Prostate gland (tissue), 2 donors: Measurements from ENCODE around the gene TOR1B. TPM values are rescaled to one million over a fixed set of nuclear protein-coding genes. Genes with fewer than 3 reads are reported as not detected.
"Not testable (repeated sequence)": the region's sequence is repeated elsewhere in the genome, so short reads cannot be mapped to it uniquely, and the experiment has no call there.

Experiments
- DNase-seq: peaks from one replicate; pipeline ENCODE4 v3.0.0-alpha.2; 2019; ENCODE audit warnings: low spot score
- H3K27ac ChIP-seq, 2 donors: fragments of 200-600 bp; sonication (generic); 2 replicates each; pipeline ENCODE4 v1.5.1; 2017 to 2019
- H3K27me3 ChIP-seq: fragments of 200-600 bp; sonication (generic); replicated peaks from 2 replicates; pipeline ENCODE4 v1.5.1; 2019; ENCODE audit not compliant: insufficient read depth
- H3K36me3 ChIP-seq, 2 donors: fragments of 200-600 bp; sonication (generic); 1 replicate in 1 of 2; 2 replicates in 1 of 2; pipeline versions ENCODE4 v1.5.1 to v1.8.1; 2017 to 2019
- H3K4me1 ChIP-seq: fragments of 200-600 bp; sonication (generic); replicated peaks from 2 replicates; pipeline ENCODE4 v1.5.1; 2019
- H3K4me3 ChIP-seq, 2 donors: fragments of 200-600 bp; sonication (generic); 2 replicates each; pipeline ENCODE4 v1.5.1; 2017 to 2019
- H3K9me3 ChIP-seq: fragments of 200-600 bp; sonication (generic); 2 replicates; pipeline ENCODE4 v1.5.1; 2017
- CTCF ChIP-seq, 4 experiments: fragments of 200-600 bp in 2 of 4; fragments of 450-650 bp in 2 of 4; sonication (generic) in 2 of 4; IDR thresholded peaks; 1 replicate in 3 of 4; 2 replicates in 1 of 4; pipeline ENCODE4 v1.5.1; 2016 to 2019; ENCODE audit warnings: antibody characterized with exemption in 4 of 4, mild to moderate bottlenecking in 2 of 4, moderate library complexity in 2 of 4
- POLR2A ChIP-seq: fragments of 450-650 bp; IDR thresholded peaks from one replicate; pipeline ENCODE4 v1.6.1; 2016; ENCODE audit warnings: antibody characterized with exemption, mild to moderate bottlenecking
- POLR2AphosphoS5 ChIP-seq: sonication (generic); formaldehyde crosslinking; IDR thresholded peaks from one replicate; pipeline ENCODE4 v1.6.1; 2017; ENCODE audit warnings: antibody characterized with exemption
- WGBS: methylation state at CpG from one replicate; pipeline ENCODE4 v1.1.5; 2018; 5-methylcytosine and 5-hydroxymethylcytosine counted together
- intact Hi-C: fragments of 100-400 bp; cut with DNase I; formaldehyde crosslinking; loops from one replicate; pipeline ENCODE4 v1.14.2; 2022
- total RNA-seq, 2 donors: library from RNA; depleted of rRNA; stranded (reverse); fragments of >200 nt; gene quantifications; one replicate each; pipeline ENCODE4 v1.1.0, GENCODE V29; 2016

Gene TOR1B
- total RNA-seq, 2 donors from 2014 or later, result 31.4 to 35.7 TPM

GRCh38 chr9:129773262-129774048, 29.5 kb upstream of the TOR1B start:
- H3K27ac ChIP-seq, result no peak overlapping the region
- no peak for TF ChIP-seq POLR2A
- no peak for TF ChIP-seq CTCF (IDR thresholded peaks at IDR 0.05)
- no peak for TF ChIP-seq POLR2AphosphoS5
- no peak for DNase-seq

GRCh38 chr9:129774791-129775447, 28.1 kb upstream of the TOR1B start:
- intact Hi-C loops, result no loop called here

More at GRCh38 chr9:129773262-129774048, 29.5 kb upstream of the TOR1B start:
- no peaks in the 10 kb centered on the region for H3K36me3 ChIP-seq
- no peaks in the 10 kb centered on the region for H3K9me3 ChIP-seq
- no peak overlapping the region for H3K4me3 ChIP-seq
- no peaks in the 10 kb centered on the region for H3K4me1 ChIP-seq
- H3K27me3 ChIP-seq, result no peaks in the 10 kb centered on the region
- intact Hi-C loops, result no loop called here
- WGBS, result 72% methylated on average over 10 of the region's 10 CpGs

GRCh38 chr9:129775448-129775798, 27.6 kb upstream of the TOR1B start:
- Histone ChIP-seq H3K27me3 (no peaks in the 10 kb centered on the region), H3K4me1 (no peaks in the 10 kb centered on the region), H3K9me3 (no peaks in the 10 kb centered on the region), H3K4me3 (no peak overlapping the region), H3K27ac (no peak overlapping the region), H3K36me3 (no peaks in the 10 kb centered on the region)
- DNase-seq, result no peak
- WGBS, result 50% methylated on average over 2 of the region's 2 CpGs
- intact Hi-C loops, result no loop called here
- no peak for TF ChIP-seq POLR2A
- TF ChIP-seq CTCF (IDR thresholded peaks at IDR 0.05), result no peak
- no peak for TF ChIP-seq POLR2AphosphoS5

More at GRCh38 chr9:129774791-129775447, 28.1 kb upstream of the TOR1B start:
- 57% methylated on average over 20 of the region's 20 CpGs for WGBS
- TF ChIP-seq CTCF (IDR thresholded peaks at IDR 0.05), result no peak
- TF ChIP-seq POLR2A, result no peak
- no peak for TF ChIP-seq POLR2AphosphoS5
- no peak overlapping the region for H3K4me3 ChIP-seq
- no peaks in the 10 kb centered on the region for H3K36me3 ChIP-seq
- no peak overlapping the region for H3K27ac ChIP-seq
- H3K27me3 ChIP-seq, result no peaks in the 10 kb centered on the region
- H3K4me1 ChIP-seq, result no peaks in the 10 kb centered on the region
- no peak for DNase-seq
- H3K9me3 ChIP-seq, result no peaks in the 10 kb centered on the region

GRCh38 chr9:129776096-129776495, 26.9 kb upstream of the TOR1B start:
- H3K27ac ChIP-seq, DNase-seq, H3K9me3 ChIP-seq, H3K36me3 ChIP-seq, H3K4me1 ChIP-seq, H3K4me3 ChIP-seq, H3K27me3 ChIP-seq, intact Hi-C loops: not testable (repeated sequence)
- WGBS, result 92% methylated on average over 4 of the region's 4 CpGs

- H3K4me1 ChIP-seq, result no peaks in the 10 kb centered on the region
- TF ChIP-seq CTCF (IDR thresholded peaks at IDR 0.05), result no peak
- no peak for TF ChIP-seq POLR2AphosphoS5
- TF ChIP-seq POLR2A, result no peak
- H3K36me3 ChIP-seq, result no peaks in the 10 kb centered on the region
- DNase-seq, result no peak
- H3K9me3 ChIP-seq, result no peaks in the 10 kb centered on the region
- H3K4me3 ChIP-seq, result no peak overlapping the region
- intact Hi-C loops, result no loop called here
- H3K27ac ChIP-seq, result peak overlapping the region; percentile 22 to 52
- 68% methylated on average over 8 of the region's 8 CpGs for WGBS
- no peaks in the 10 kb centered on the region for H3K27me3 ChIP-seq
Observed at GRCh38 chr9:129776566-129776937, 26.4 kb upstream of the TOR1B start.
